Left colon (tissue), 2 donors: ENCODE measurements around the gene GNB1L. TPM values are rescaled to one million over a fixed set of nuclear protein-coding genes. Genes with fewer than 3 reads are reported as not detected.

ENCODE experiments used
- ATAC-seq: fragments of 200-7000 bp; cut with Tn5 transposase; one replicate; pipeline ENCODE4 v1.9.1; 2020; ENCODE audit warnings: mild to moderate bottlenecking, moderate library complexity
- DNase-seq, 2 donors: peaks; one replicate each; pipeline ENCODE4 v3.0.0-alpha.2; 2020
- intact Hi-C, 2 donors: fragments of 100-400 bp; cut with DNase I in 1 of 2; cut with micrococcal nuclease in 1 of 2; formaldehyde crosslinking; loops; one replicate each; pipeline versions ENCODE4 v1.11.2 to v1.14.0; 2022; cut with DNase I, micrococcal nuclease
- total RNA-seq, 2 donors: library from RNA; stranded (reverse); fragmentation: NEBNext Ultra II Directional; extraction: Animal tissue kit (Norgen Biotek cat#: 25700); gene quantifications; one replicate each; pipeline ENCODE4 v1.2.1, GENCODE V29; 2021
- donor health status: DM: no; HTN: no; CAD: no.
- donor health status: DM: yes; HTN: yes; CAD: no.

Gene GNB1L
- total RNA-seq, 2 donors from 2014 or later, result 3.3 to 4.6 TPM

DNA sequence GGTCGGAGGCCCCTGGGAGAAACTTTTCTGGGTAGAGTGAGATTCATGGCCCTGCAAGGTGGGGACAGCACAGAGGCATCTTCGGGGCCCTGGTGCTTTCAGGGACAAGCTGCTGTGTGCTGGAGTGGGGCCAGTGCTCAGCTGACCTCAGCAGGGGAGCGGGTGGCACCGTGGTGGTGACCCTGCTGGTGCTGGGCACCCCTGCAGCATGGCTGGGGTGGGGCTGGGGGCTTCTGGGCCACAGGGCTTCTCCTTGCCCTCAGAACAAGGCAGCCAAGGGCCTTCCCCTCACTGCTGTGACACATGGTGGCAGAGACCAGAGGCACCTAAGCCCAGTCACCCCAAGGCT is 24.9 kb upstream of the GNB1L start:
- intact Hi-C loops, result no loop called here
- DNase-seq (peak in 1 of 2 donors; percentile 8), ATAC-seq (no peak)

DNA sequence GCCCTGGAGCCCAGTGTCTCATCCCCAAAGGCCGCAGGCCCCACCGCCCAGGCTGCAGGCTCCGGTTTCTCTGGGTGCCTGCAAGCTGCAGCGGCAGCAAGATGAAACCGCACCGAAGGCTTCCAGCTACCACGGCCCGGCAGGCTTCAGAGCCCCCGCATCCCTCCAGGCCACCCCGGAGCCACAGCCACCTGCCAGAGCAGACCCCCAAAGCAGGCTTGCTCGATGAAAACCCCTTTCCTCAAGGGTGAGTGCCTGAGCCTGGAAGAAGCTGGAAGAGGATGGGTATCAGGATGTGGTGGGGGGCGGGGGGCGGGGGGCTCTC is 24.5 kb upstream of the GNB1L start:
- ATAC-seq, result no peak
- DNase-seq, result peak in 1 of 2 donors; percentile 4

DNA sequence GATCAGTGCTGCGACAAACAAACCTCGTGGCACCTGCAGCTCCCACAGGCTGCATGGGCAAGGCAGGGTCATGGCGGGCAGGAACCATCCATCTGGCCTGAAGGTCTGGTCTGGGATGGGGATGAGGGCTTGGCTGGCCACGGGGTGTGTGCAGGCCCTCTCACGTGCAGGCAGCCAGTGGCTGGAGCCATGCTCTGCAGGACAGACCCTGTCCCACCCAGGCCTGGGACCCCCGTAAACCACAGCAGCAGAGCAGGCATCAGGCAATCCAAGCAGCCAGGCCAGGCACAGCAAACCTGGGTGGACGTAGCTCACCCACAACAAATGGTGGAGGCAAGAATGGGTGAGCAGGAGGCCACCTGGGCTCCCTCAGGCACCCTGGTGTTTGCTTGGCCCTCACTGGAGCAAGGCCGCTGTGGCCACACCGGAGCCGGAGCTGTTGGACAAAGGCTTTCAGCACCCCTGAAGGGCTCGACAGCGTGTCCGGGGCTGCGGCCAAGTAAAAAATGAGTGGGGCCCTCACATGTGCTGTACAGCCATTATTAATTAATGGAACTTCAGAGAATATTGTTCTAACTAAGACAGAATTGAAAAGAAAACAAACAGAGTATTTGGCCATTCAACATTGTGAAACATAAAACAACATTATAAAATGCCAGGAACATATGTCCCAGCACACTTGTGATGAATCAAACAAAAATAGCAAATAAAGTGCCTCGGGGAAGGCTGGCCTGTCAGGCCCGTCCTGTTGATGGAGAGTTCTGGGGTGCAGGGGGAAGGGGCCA is 24.0 kb upstream of the GNB1L start:
- ATAC-seq (no peak), DNase-seq (peak in 1 of 2 donors; percentile 20)
- intact Hi-C loops, result no loop called here

More for the DNA sequence above, 24.5 kb upstream of the GNB1L start:
- intact Hi-C loops, result no loop called here

DNA sequence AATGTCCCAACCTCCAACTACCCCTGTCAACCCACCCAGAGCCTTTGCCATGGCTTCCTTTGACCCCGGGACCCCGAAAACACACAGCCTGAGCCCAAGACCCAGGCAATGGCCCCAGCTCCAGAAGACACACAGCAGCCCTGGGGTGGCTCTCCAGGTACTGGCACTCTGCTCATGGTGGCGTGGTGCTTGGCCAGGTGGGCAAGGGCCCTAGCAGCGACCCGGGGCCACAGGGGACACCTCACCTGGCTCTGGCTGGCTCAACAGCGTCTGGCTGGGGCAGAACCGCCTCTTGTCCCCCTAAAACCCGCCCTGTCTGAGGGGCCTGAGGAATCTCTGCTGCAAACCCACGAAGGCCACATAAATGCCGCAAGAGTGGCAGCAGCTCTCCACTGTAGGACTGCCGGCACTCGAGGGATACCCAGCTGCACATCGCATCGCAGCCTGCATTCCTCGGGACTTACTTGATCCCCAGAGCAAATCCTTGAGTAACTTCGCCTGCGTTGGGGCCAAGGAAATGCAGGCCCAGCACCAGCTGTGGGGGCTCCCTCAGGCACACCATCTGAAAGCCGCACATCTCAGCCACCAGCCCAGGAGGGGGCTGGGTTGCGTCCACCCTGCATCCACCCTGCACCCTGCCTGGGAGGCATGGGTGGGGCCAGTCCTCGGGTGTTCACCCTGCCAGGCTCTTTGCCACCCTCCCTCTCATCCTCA is 23.1 kb upstream of the GNB1L start:
- ATAC-seq, result no peak
- peak in 1 of 2 donors; percentile 19 for DNase-seq
- intact Hi-C loops, result no loop called here

DNA sequence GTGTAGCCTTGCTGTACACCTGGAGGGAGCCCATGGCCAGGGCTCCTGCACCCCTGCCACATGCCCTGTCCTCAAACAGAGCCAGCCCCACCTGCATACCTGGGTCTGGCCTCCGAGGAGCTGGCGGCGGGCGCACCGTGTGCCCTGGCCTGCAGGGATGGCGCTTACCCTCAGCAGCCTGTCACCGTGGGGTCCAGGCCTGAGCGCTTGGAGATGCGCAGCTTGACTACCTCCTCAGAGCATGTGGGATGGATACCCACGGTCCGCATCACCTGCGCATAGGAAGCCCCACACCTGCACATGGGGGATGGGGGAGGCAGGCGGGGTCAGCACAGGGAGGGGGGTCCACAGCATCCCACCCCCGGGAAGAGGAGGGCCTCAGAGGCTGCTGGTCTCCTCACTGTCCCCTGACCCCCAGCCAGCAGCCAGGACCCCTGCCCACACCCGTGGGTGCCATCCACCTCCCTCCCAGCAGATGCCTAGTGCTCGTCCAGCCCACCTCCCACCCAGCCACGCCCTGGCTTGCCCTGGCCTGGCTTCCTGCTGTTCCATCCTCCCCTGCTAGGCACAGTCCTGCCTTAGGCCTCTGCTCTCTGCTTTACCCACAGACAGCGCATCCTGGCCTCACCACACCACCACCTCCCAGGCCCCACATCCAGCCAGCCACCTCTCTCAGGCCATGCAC is 22.4 kb upstream of the GNB1L start:
- ATAC-seq (no peak), DNase-seq (peak in 1 of 2 donors; percentile 21)
- intact Hi-C loops, result no loop called here

DNA sequence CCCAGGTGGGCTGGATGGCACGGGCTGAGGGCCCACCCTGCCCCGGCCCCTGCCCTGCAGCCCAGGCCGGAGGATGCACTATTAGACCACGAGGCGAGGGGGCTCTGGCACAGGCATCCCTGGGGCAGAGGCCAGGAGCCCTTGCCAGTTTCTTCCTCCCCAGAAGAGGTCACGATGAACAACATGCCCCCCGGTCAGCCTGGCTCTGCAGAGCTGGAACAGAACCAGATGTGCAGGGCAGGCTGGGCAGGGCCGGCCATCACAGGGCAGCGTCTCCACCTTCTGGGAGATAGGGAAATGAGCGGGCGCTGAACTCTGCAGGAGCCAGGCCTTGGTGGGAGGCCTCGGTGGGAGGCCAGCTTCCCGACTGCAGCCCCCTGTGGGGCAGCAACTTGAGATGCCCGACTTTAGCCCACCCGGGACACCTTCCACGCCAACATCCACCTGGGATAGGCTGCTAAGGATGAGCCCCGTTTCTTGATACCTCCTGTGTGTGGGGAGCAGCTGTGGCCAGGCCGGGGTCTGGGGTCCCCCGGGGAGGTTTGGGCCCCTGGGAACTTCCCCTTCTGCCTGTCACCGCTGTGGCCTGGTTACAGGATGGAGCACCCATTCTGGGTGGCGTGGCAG is 21.8 kb upstream of the GNB1L start:
- peak; percentile 26 for ATAC-seq
- intact Hi-C loops, result no loop called here
- DNase-seq, result peak in 1 of 2 donors; percentile 24

DNA sequence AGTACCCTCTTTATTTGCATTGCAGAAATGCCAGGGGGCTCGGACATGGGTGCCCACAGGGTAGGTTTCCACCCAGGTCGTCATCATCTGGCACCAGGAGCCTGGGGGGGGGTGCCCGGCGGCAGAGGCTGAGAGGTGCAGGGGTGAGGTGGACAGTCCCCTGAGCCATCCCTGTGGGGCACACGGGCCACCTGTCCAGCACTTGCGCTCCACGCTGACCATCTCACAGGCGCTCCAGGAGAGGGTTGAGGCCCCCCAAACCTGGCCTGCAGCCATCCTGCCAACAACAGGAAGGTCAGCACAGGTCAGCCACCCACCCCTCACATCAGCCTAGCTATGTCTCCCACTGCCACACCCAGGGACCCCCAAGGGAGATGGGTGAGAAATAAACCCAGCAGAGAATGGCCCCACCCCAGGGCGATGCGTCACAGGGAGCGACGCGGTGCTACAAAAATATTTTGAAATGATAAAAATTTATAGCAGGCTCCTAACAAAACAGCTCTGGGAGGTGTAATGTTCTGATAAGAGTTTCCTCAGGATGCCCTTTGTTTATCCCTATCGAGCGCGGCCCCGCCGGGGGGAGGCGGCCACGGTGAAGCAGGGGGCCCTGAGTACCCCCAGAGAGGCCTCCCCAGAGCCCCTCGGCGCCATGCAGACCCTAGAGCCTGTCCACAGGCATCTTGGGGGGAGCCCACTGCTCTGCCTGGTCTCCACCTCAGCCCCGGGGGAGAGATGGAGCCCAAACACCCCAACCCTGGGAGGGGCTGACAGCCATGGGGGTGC is 21.0 kb upstream of the GNB1L start:
- intact Hi-C loops, result no loop called here
- ATAC-seq (no peak), DNase-seq (peak in 1 of 2 donors; percentile 22)

DNA sequence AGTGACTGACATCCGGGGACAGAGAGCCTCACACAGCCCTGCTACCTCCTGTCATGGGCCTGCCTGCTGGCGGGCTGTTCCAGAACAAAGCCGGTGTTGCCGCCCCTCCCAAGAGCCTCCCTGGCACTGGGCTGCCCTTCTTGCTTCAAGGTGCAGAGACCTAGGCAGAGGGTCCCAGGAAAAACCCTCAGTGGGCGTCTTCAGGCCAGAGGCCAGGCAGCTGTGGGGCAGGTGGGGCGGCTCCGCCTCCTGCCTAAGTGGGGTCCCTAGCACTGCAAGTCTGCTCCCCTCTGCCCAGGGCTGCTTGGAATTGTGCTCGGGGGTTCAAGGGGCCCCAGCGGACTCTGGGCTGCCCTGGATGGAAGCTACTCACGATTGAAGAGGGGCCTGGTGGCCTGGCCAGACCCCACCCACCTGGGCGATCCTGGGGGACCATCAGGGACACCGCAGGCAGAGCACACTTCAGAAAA is 20.4 kb upstream of the GNB1L start:
- ATAC-seq (no peak), DNase-seq (peak in 1 of 2 donors; percentile 18)
- intact Hi-C loops, result no loop called here

DNA sequence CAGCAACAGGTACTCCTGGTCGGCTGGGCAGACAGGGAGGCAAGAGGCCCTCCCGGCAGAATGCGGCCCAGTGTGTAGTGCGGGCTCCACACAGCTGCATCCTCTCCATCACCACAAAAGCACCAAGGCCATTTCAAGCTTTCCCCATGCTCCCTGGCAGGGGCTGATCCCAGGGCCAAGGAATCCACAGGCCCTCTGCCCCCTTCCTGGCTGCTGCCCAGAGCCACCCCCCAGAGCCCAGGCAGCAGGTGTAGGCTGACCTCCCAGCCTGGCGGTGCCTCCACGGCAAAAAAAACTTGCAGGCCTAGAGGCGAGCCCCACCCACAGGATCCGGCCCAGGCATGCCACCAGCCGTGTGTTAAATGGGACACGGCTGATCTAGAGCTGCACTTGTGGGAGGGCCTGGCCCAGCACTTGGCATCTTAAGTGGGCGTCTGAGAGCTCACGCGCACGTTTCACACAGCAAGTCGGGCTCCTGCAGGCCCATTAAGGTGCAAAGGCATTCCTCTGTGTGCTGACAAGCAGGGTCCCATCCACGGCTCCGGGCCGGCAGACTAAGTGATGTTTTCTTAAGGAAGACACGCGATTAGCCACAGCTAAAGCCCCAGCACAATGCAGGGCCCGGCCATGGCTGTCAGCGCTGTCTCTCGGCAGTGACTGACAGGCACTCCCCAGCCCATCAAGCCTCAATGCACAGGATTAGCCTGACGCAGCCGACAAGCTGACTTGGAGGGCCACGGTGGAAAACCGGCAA is 19.8 kb upstream of the GNB1L start:
- ATAC-seq (peak; percentile 38), DNase-seq (peak; percentile 38 to 45)
- intact Hi-C loops, result no loop called here

DNA sequence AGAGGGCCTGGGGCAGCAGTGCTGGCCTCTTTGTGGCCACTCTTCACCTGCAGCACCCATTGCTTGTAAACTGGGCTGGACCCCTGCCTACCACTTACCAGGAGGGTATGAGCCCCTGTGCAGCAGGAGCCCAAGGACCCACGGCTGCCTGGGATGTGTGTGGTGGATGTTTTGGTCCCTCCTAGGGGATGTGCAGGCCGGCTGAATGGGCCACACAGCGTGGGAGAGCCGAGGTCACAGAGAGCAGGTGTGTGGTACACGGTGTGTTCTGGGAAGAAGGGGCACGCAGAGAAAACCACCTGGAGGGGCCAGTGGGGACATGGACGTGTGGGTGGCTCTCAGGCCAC is 19.3 kb upstream of the GNB1L start:
- no peak for DNase-seq
- intact Hi-C loops, result no loop called here

DNA sequence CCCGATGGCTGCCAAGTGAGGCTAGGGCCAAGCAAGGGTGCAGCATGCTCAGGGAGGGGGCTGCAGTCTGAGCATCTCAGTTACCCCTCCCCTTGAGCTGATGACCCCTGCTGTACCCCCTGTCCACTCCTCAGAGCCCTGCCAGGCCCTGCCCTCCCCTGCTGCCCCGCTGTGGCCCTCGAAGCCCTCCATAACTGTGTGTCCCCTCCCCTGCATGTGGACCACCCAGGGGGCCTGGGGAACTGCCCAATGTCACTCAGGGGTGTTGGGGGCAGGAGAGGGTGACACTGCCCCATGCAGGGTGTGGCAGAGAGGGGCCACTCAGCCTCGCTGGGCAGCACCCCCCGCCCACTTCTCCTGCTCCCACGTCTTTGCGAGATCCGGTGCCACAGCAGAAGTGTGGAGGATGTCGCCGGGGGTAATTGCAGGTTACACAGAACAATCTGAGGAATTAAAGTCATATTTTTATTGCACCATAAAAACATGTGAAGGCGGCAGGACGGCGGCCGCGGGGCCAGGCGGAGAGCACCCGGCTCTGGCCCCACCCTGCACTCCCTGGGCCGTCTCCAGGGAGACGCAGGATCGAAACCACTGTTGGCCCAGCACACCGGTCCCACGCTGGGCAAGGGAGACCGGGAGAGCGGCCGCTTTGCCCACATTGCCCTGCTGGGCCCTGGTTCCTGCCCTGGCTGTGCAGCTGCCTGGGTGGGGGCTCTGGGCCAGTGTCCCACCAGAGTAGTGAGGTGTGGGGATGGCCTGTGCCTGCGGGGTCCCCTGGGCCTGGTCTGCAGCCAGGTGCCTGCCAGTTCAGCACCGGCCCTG is 18.7 kb upstream of the GNB1L start:
- DNase-seq, result peak; percentile 53 to 78
- peak; percentile 81 for ATAC-seq
- intact Hi-C loops, result no loop called here

More for the DNA sequence above, 19.3 kb upstream of the GNB1L start:
- no peak for ATAC-seq

DNA sequence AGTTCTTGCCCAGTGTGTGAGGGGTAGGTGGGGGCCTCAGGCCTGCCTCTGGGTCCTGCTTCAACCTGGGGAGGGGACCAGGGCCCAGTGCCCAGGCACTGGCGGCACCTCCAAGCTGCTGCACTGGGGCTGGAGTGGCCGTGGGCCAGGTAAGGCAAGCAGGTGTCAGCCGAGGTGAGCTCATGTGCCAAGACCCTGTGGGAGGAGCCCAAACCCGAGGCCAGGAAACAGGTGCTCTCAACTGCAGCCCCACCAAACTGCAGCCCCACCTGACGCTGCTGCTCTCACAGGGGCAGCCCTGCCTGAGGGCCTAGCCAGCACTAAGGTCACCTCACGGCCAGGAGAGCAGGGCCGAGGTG is 18.1 kb upstream of the GNB1L start:
- ATAC-seq (peak; percentile 38), DNase-seq (peak in 1 of 2 donors; percentile 38)
- intact Hi-C loops, result no loop called here

DNA sequence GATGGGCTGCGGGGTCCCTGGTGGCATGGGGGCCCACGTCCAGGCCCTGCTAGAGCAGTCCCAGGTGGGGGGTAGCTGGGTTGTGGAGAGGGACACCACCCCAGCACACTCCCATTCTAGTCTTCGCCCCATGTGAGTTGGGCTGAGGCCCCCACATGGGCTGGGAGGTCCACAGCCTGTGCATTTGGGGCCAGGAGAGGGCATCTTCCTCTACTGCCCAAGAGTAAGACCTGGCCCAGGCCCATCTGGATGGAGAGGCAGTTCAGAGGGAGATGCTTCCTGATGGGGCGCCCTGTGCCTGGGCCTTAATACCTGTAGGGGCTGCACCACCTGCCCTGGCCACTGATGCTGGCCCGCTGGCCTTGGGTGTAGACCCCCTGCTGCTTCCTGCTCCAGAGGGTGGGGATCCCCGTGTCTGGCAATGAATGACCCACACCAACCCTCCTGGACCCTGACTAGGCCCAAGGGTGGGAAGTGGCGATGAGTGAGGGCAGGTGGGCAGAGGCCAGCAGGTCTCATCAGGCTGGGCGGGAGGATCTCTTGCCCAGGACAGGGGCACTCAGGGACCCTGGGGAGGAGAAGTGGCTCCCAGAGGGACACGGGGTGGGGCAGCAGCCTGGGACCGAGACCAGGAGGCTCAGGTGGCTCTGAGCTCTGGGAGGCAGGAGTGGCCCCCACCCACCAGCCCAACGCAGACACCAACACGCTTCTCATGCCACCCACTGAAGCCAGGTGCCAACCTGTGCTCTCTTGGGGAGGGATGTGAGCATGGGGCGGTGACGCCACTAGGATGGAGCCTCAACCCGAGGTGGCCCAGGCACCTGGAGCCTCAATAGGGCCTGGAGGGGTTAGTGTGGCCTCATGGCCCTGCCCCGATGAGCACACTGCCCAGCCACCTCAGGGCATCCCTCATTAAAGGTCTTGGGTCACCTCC is 17.4 kb upstream of the GNB1L start:
- intact Hi-C loops, result no loop called here
- DNase-seq (peak in 1 of 2 donors; percentile 23), ATAC-seq (no peak)

DNA sequence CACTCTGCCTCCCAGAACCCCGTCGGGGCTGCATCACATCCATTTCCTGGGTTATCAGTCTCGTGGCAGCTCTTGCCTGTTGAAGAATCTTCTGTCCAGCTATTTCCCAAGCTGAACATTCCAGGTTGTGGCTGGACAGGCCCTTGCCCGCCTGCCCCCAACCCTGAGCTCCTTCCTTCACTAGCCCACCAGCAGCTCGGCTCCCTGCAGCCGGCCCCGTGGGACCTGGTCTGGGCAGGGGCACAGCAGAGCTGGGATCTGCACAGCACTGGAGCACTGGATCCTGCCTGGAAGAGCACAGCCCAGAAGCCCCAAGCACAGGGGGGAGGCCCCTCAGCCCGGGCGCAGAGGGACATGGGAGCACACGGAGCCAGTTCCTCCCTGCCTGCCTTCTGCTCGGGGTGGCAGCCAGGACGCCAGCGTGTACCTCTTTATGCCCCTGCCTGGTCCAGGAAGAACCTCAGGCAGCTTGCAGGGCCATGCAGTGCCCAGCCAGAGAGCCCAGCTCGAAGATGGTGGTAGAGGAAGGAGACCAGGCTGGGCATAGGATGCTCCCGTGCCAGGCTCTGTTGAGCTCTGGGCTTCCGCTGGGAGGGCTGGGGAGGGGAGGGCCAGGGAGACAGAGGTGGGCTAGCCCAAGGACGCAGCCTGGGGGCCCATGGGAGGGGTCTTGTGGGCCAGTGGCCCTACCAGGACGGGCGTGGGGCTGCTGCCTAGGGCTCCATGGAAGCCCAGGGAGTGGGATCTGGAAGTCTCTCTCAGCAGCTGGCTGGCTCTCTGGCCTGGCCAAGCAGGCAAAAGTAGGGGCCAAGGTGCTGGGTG is 16.6 kb upstream of the GNB1L start:
- DNase-seq (no peak), ATAC-seq (no peak)
- intact Hi-C loops, result no loop called here
